HepG2 (cell line): ENCODE data around the gene CD58. TPM values are rescaled to one million over a fixed set of nuclear protein-coding genes. Genes with fewer than 3 reads are reported as not detected.

Source experiments
- BCL6 ChIP-seq: IDR thresholded peaks from 2 replicates; pipeline ENCODE4 v1.6.1; 2016; ENCODE audit warnings: missing genetic modification reagents, missing compliant biosample characterization
- CEBPB ChIP-seq: IDR thresholded peaks from 2 replicates; pipeline ENCODE4 v1.6.1; 2011; ENCODE audit warnings: low read depth, low read length, improper control_type of control experiment, borderline replicate concordance
- ETV5 ChIP-seq: IDR thresholded peaks from 2 replicates; pipeline ENCODE4 v1.6.1; 2018; ENCODE audit warnings: missing biosample characterization, missing genetic modification reagents, inconsistent platforms, borderline replicate concordance
- HNF4A ChIP-seq: sonication (generic); formaldehyde crosslinking; IDR thresholded peaks from 2 replicates; pipeline ENCODE4 v1.4.0; 2020; ENCODE audit warnings: missing genetic modification reagents
- HOXA3 ChIP-seq: sonication (generic); formaldehyde crosslinking; IDR thresholded peaks from 2 replicates; pipeline ENCODE4 v1.5.0; 2020; ENCODE audit warnings: missing genetic modification reagents
- KDM3A ChIP-seq: IDR thresholded peaks from 2 replicates; pipeline ENCODE4 v1.6.1; 2018; ENCODE audit warnings: low read depth, missing compliant biosample characterization
- KLF12 ChIP-seq: sonication (generic); formaldehyde crosslinking; IDR thresholded peaks from 2 replicates; pipeline ENCODE4 v1.4.0; 2020; ENCODE audit warnings: missing genetic modification reagents, borderline replicate concordance
- MED1 ChIP-seq: sonication (generic); formaldehyde crosslinking; IDR thresholded peaks from 2 replicates; pipeline ENCODE4 v1.4.0; 2020; ENCODE audit warnings: missing genetic modification reagents
- NFKBIZ ChIP-seq: IDR thresholded peaks from 2 replicates; pipeline ENCODE4 v1.6.1; 2018; ENCODE audit warnings: missing genetic modification reagents, missing compliant biosample characterization
- NR3C1 ChIP-seq: sonication (generic); formaldehyde crosslinking; IDR thresholded peaks from 2 replicates; pipeline ENCODE4 v1.4.0; 2020; ENCODE audit warnings: missing genetic modification reagents
- RCOR2 ChIP-seq: IDR thresholded peaks from 2 replicates; pipeline ENCODE4 v1.6.1; 2016; ENCODE audit warnings: missing biosample characterization, missing genetic modification reagents
- SIX4 ChIP-seq: sonication (generic); formaldehyde crosslinking; IDR thresholded peaks from 2 replicates; pipeline ENCODE4 v1.4.0; 2020; ENCODE audit warnings: missing genetic modification reagents
- SOX5 ChIP-seq: IDR thresholded peaks from 2 replicates; pipeline ENCODE4 v1.6.1; 2016; ENCODE audit warnings: borderline replicate concordance
- SOX6 ChIP-seq, 2 experiments: fragments of 450-650 bp in 1 of 2; sonication (generic) in 1 of 2; formaldehyde crosslinking in 1 of 2; IDR thresholded peaks; 2 replicates each; pipeline versions ENCODE4 v1.4.0 to v1.6.1; 2017 to 2020; ENCODE audit warnings: antibody characterized with exemption in 1 of 2, mild to moderate bottlenecking in 1 of 2, missing genetic modification reagents in 1 of 2
- THAP11 ChIP-seq: IDR thresholded peaks from 2 replicates; pipeline ENCODE4 v1.6.1; 2016; ENCODE audit warnings: missing biosample characterization, missing genetic modification reagents
- TP53 ChIP-seq: sonication (generic); formaldehyde crosslinking; conservative IDR thresholded peaks from 2 replicates; pipeline ENCODE4 v1.4.0; 2020; ENCODE audit warnings: missing genetic modification reagents
- ZNF547 ChIP-seq: sonication (generic); formaldehyde crosslinking; IDR thresholded peaks from 2 replicates; pipeline ENCODE4 v1.5.1; 2020; ENCODE audit warnings: mild to moderate bottlenecking, missing genetic modification reagents
- ZNF749 ChIP-seq: sonication (generic); formaldehyde crosslinking; IDR thresholded peaks from 2 replicates; pipeline ENCODE4 v1.8.0; 2022; ENCODE audit warnings: mild to moderate bottlenecking, missing genetic modification reagents, moderate library complexity, borderline replicate concordance
- ZNF768 ChIP-seq: sonication (generic); formaldehyde crosslinking; IDR thresholded peaks from 2 replicates; pipeline ENCODE4 v1.4.0; 2020; ENCODE audit warnings: missing genetic modification reagents
- ZNF781 ChIP-seq: sonication (generic); formaldehyde crosslinking; IDR thresholded peaks from 2 replicates; pipeline ENCODE4 v1.5.1; 2020; ENCODE audit warnings: borderline replicate concordance, mild to moderate bottlenecking, missing genetic modification reagents; ENCODE audit errors: not compliant biosample characterization
- polyA plus RNA-seq, 8 experiments: library from polyadenylated mRNA; depleted of rRNA in 3 of 8; stranded (reverse) in 7 of 8; unstranded in 1 of 8; fragments of >200 nt; fragmentation: Illumina TruSeq in 4 of 8; extraction: Trizol in 4 of 8; gene quantifications; 2 replicates each; pipeline versions ENCODE4 v1.2.1 to v1.2.3, GENCODE V29; 2011 to 2016; ENCODE audit warnings: low read depth in 4 of 8, missing spikeins in 1 of 8, mixed read lengths in 1 of 8; ENCODE audit not compliant: insufficient read depth in 1 of 8
- total RNA-seq, 5 experiments: library from RNA; depleted of rRNA; stranded (reverse); fragments of >200 nt; fragmentation: Illumina TruSeq; extraction: Trizol; gene quantifications; 2 replicates each; pipeline ENCODE4 v1.2.3, GENCODE V29; 2016; ENCODE audit warnings: low read depth in 1 of 5
- TF ChIP-seq, protein P1 (sequence below): sonication (generic); formaldehyde crosslinking; IDR thresholded peaks from 2 replicates; pipeline ENCODE4 v1.8.1; 2023; ENCODE audit warnings: mild to moderate bottlenecking, missing genetic modification reagents
- TF ChIP-seq, protein P2 (sequence below): sonication (generic); formaldehyde crosslinking; IDR thresholded peaks from 2 replicates; pipeline ENCODE4 v1.8.1; 2022; ENCODE audit warnings: low read depth, mild to moderate bottlenecking, missing genetic modification reagents
- TF ChIP-seq, protein P3 (sequence below): sonication (generic); formaldehyde crosslinking; IDR thresholded peaks from 2 replicates; pipeline ENCODE4 v1.4.0; 2020; ENCODE audit warnings: missing genetic modification reagents
- TF ChIP-seq, protein P4 (sequence below): sonication (generic); formaldehyde crosslinking; IDR thresholded peaks from 2 replicates; pipeline ENCODE4 v1.4.0; 2020; ENCODE audit warnings: missing genetic modification reagents, borderline replicate concordance
- TF ChIP-seq, protein P5 (sequence below): sonication (generic); formaldehyde crosslinking; IDR thresholded peaks from 2 replicates; pipeline ENCODE4 v1.5.1; 2020; ENCODE audit warnings: missing genetic modification reagents, mild to moderate bottlenecking, borderline replicate concordance

Gene CD58
- total and polyA plus RNA-seq, 2 of the 13 experiments (the other 11 are each of a cell fraction or from before 2014, with no cell fraction given) = 9.4 to 13.5 TPM

DNA sequence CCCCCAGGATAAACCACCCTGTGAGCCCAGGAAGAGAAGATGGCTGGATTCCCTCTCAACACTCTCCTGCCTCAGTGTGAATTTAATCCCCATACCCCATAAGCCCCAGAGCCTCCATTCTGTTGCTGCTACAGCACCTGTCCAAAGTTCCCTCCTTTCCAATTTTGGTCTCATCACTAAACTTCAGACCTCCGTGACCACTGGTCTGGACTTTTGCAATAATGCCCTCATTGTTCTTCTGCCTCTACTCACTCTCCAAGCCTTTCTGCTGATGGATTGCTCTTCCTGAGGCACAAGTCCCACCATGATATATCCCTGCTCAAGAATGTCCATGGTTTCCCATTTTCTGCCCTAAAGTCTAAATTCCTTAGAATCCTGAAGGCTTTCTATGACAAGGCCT, 83.2 kb downstream of the CD58 start (continued):
- TF ChIP-seq, protein P1, sequence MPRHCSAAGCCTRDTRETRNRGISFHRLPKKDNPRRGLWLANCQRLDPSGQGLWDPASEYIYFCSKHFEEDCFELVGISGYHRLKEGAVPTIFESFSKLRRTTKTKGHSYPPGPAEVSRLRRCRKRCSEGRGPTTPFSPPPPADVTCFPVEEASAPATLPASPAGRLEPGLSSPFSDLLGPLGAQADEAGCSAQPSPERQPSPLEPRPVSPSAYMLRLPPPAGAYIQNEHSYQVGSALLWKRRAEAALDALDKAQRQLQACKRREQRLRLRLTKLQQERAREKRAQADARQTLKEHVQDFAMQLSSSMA (CRISPR knock-in tag) = no peak
- TF ChIP-seq MED1 (peak; percentile 56), NFKBIZ (no peak), HNF4A (CRISPR knock-in tag) (peak; percentile 82), ZNF781 (CRISPR knock-in tag) (no peak), SOX5 (CRISPR knock-in tag) (peak; percentile 61; the same call in 1 of the 2 replicates), NR3C1 (CRISPR knock-in tag) (no peak), RCOR2 (CRISPR knock-in tag) (peak; percentile 53; the same call in 1 of the 2 replicates), KLF12 (CRISPR knock-in tag) (no peak), SOX6 (IDR thresholded peaks at IDR 0.05) (no peak), SOX6 (CRISPR knock-in tag; IDR thresholded peaks at IDR 0.05) (peak; percentile 63), ZNF768 (no peak), CEBPB (0 out of 2 replicates have a peak, but pooled peaks have one; percentile 25), ZNF547 (no peak), BCL6 (CRISPR knock-in tag) (peak; percentile 38; the same call in 1 of the 2 replicates), KDM3A (CRISPR knock-in tag) (no peak), TP53 (no peak), ETV5 (CRISPR knock-in tag) (peak; percentile 30; the same call in 1 of the 2 replicates), SIX4 (no peak), ZNF749 (CRISPR knock-in tag) (no peak), HOXA3 (peak; percentile 58; the same call in 1 of the 2 replicates), THAP11 (CRISPR knock-in tag) (no peak)
- TF ChIP-seq, protein P2, sequence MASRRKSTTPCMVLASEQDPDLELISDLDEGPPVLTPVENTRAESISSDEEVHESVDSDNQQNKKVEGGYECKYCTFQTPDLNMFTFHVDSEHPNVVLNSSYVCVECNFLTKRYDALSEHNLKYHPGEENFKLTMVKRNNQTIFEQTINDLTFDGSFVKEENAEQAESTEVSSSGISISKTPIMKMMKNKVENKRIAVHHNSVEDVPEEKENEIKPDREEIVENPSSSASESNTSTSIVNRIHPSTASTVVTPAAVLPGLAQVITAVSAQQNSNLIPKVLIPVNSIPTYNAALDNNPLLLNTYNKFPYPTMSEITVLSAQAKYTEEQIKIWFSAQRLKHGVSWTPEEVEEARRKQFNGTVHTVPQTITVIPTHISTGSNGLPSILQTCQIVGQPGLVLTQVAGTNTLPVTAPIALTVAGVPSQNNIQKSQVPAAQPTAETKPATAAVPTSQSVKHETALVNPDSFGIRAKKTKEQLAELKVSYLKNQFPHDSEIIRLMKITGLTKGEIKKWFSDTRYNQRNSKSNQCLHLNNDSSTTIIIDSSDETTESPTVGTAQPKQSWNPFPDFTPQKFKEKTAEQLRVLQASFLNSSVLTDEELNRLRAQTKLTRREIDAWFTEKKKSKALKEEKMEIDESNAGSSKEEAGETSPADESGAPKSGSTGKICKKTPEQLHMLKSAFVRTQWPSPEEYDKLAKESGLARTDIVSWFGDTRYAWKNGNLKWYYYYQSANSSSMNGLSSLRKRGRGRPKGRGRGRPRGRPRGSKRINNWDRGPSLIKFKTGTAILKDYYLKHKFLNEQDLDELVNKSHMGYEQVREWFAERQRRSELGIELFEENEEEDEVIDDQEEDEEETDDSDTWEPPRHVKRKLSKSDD (CRISPR knock-in tag) = 0 out of 2 replicates have a peak, but pooled peaks have one; percentile 17
- TF ChIP-seq, protein P3, sequence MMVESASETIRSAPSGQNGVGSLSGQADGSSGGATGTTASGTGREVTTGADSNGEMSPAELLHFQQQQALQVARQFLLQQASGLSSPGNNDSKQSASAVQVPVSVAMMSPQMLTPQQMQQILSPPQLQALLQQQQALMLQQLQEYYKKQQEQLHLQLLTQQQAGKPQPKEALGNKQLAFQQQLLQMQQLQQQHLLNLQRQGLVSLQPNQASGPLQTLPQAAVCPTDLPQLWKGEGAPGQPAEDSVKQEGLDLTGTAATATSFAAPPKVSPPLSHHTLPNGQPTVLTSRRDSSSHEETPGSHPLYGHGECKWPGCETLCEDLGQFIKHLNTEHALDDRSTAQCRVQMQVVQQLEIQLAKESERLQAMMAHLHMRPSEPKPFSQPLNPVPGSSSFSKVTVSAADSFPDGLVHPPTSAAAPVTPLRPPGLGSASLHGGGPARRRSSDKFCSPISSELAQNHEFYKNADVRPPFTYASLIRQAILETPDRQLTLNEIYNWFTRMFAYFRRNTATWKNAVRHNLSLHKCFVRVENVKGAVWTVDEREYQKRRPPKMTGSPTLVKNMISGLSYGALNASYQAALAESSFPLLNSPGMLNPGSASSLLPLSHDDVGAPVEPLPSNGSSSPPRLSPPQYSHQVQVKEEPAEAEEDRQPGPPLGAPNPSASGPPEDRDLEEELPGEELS (CRISPR knock-in tag) = peak; percentile 25; the same call in 1 of the 2 replicates
- TF ChIP-seq, protein P4, sequence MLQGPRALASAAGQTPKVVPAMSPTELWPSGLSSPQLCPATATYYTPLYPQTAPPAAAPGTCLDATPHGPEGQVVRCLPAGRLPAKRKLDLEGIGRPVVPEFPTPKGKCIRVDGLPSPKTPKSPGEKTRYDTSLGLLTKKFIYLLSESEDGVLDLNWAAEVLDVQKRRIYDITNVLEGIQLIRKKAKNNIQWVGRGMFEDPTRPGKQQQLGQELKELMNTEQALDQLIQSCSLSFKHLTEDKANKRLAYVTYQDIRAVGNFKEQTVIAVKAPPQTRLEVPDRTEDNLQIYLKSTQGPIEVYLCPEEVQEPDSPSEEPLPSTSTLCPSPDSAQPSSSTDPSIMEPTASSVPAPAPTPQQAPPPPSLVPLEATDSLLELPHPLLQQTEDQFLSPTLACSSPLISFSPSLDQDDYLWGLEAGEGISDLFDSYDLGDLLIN (CRISPR knock-in tag) = no peak
- TF ChIP-seq, protein P5, sequence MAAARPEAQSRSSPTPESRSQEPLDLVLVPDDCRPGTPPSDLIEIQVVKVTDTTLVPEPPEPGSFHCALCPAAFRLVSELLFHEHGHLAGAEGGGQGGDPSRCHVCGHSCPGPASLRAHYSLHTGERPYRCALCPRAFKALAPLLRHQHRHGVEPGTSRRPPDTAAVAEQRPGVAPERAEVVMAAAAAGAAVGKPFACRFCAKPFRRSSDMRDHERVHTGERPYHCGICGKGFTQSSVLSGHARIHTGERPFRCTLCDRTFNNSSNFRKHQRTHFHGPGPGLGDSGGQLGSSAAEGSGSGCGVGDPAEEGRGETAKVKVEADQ (CRISPR knock-in tag) = no peak
